ENCODE data around the gene SSU72.

SSU72 gene

GRCh38 chr1:1618396-1619068 lies 43.9 kb upstream of the SSU72 start:
- Histone ChIP-seq H3K27me3 (ENCODE audit: control insufficient read depth in 2 of 2, insufficient read depth in 2 of 2, low read length in 2 of 2) (no peaks in the 10 kb centered on the region), H3K4me3 (ENCODE audit: low read length in 2 of 2) (no peak overlapping the region), H3K9me3 (ENCODE audit: control insufficient read depth in 2 of 2, low read length in 2 of 2) (no peaks in the 10 kb centered on the region), H3K9ac (ENCODE audit: low read depth in 1 of 2, low read length in 2 of 2) (no peak overlapping the region), H3K36me3 (ENCODE audit: control insufficient read depth in 2 of 2, insufficient read depth in 2 of 2, low read length in 2 of 2) (peaks cover 4% of the 10 kb centered on the region in 2 donors), H3K27ac (ENCODE audit: low read depth in 2 of 2, low read length in 2 of 2) (no peak overlapping the region), H3K4me1 (ENCODE audit: control insufficient read depth in 2 of 2, insufficient read depth in 2 of 2, low read length in 2 of 2) (peaks cover 21% of the 10 kb centered on the region in 2 donors)

DNA sequence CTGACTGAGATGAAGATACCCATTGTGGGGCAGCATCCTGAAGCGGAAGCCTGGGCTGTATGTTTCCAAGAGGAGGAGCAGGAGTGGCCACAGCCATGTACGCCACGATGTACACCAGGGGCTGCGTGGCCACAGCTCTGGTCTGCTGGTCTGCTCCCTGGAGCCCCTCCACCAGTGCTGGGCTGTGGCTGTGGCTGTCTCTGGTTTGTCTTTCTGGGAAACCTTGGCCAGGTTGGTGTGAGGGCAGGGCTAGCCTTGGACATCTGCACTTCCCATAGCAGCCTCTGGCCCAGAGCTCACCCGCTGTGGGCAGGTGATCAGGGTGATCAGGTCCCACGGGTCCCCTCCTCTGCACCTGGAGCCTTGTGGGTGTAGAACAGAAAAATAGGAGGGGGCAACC lies 43.3 kb upstream of the SSU72 start:
- Histone ChIP-seq H3K4me1 (ENCODE audit: control insufficient read depth in 2 of 2, insufficient read depth in 2 of 2, low read length in 2 of 2) (peaks cover 21 to 23% of the 10 kb centered on the region in 2 donors), H3K4me3 (ENCODE audit: low read length in 2 of 2) (no peak overlapping the region), H3K27me3 (ENCODE audit: control insufficient read depth in 2 of 2, insufficient read depth in 2 of 2, low read length in 2 of 2) (no peaks in the 10 kb centered on the region), H3K9ac (ENCODE audit: low read depth in 1 of 2, low read length in 2 of 2) (no peak overlapping the region), H3K9me3 (ENCODE audit: control insufficient read depth in 2 of 2, low read length in 2 of 2) (no peaks in the 10 kb centered on the region), H3K27ac (ENCODE audit: low read depth in 2 of 2, low read length in 2 of 2) (no peak overlapping the region), H3K36me3 (ENCODE audit: control insufficient read depth in 2 of 2, insufficient read depth in 2 of 2, low read length in 2 of 2) (peaks cover 4% of the 10 kb centered on the region in 2 donors)

DNA sequence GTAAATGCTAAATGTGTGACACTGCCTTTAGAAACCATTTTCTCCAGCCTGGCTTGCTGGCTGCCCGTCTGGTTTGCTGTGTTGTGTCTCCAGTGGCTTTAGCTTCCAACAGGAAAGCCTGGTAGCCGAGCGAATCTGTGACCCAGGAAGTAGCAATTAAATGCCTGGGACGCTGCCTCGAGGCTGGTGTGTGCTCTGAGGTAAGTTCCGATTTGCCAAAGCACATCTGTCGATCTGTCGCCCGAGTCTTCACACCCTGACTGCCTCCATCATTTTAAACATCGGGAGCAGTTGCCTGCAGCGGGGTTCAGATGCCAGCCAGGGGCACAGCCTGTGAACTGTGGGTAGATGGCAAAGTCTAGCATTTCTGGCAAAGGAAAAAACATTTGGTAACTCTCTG lies 42.9 kb upstream of the SSU72 start:
- Histone ChIP-seq H3K4me3 (ENCODE audit: low read length in 2 of 2) (no peak overlapping the region), H3K4me1 (ENCODE audit: control insufficient read depth in 2 of 2, insufficient read depth in 2 of 2, low read length in 2 of 2) (peaks cover 21 to 23% of the 10 kb centered on the region in 2 donors), H3K9ac (ENCODE audit: low read depth in 1 of 2, low read length in 2 of 2) (no peak overlapping the region)

GRCh38 chr1:1616838-1617237 lies 42.2 kb upstream of the SSU72 start:
- Histone ChIP-seq H3K4me1 (ENCODE audit: control insufficient read depth in 2 of 2, insufficient read depth in 2 of 2, low read length in 2 of 2) (peaks cover 21 to 23% of the 10 kb centered on the region in 2 donors), H3K9ac (ENCODE audit: low read depth in 1 of 2, low read length in 2 of 2) (peak overlapping the region; percentile 68 to 100), H3K27ac (ENCODE audit: low read depth in 2 of 2, low read length in 2 of 2) (no peak overlapping the region), H3K36me3 (ENCODE audit: control insufficient read depth in 2 of 2, insufficient read depth in 2 of 2, low read length in 2 of 2) (peaks cover 4% of the 10 kb centered on the region in 2 donors), H3K27me3 (ENCODE audit: control insufficient read depth in 2 of 2, insufficient read depth in 2 of 2, low read length in 2 of 2) (no peaks in the 10 kb centered on the region), H3K4me3 (ENCODE audit: low read length in 2 of 2) (peak overlapping the region; percentile 85 to 99), H3K9me3 (ENCODE audit: control insufficient read depth in 2 of 2, low read length in 2 of 2) (no peaks in the 10 kb centered on the region)

More for the DNA sequence above, 42.9 kb upstream of the SSU72 start:
- Histone ChIP-seq H3K27me3 (ENCODE audit: control insufficient read depth in 2 of 2, insufficient read depth in 2 of 2, low read length in 2 of 2) (no peaks in the 10 kb centered on the region), H3K36me3 (ENCODE audit: control insufficient read depth in 2 of 2, insufficient read depth in 2 of 2, low read length in 2 of 2) (peaks cover 4% of the 10 kb centered on the region in 2 donors), H3K27ac (ENCODE audit: low read depth in 2 of 2, low read length in 2 of 2) (no peak overlapping the region), H3K9me3 (ENCODE audit: control insufficient read depth in 2 of 2, low read length in 2 of 2) (no peaks in the 10 kb centered on the region)

GRCh38 chr1:1616045-1616790 lies 41.6 kb upstream of the SSU72 start:
- peaks cover 4% of the 10 kb centered on the region in 2 donors for H3K36me3 ChIP-seq (ENCODE audit: control insufficient read depth in 2 of 2, insufficient read depth in 2 of 2, low read length in 2 of 2)
- H3K4me1 ChIP-seq (ENCODE audit: control insufficient read depth in 2 of 2, insufficient read depth in 2 of 2, low read length in 2 of 2): peaks cover 21 to 23% of the 10 kb centered on the region in 2 donors
- no peaks in the 10 kb centered on the region for H3K9me3 ChIP-seq (ENCODE audit: control insufficient read depth in 2 of 2, low read length in 2 of 2)
- peak overlapping the region; percentile 94 to 100 for H3K9ac ChIP-seq (ENCODE audit: low read depth in 1 of 2, low read length in 2 of 2)
- peak overlapping the region; percentile 85 to 99 for H3K4me3 ChIP-seq (ENCODE audit: low read length in 2 of 2)
- H3K27me3 ChIP-seq (ENCODE audit: control insufficient read depth in 2 of 2, insufficient read depth in 2 of 2, low read length in 2 of 2): no peaks in the 10 kb centered on the region
- peak overlapping the region; percentile 100 for H3K27ac ChIP-seq (ENCODE audit: low read depth in 2 of 2, low read length in 2 of 2)

DNA sequence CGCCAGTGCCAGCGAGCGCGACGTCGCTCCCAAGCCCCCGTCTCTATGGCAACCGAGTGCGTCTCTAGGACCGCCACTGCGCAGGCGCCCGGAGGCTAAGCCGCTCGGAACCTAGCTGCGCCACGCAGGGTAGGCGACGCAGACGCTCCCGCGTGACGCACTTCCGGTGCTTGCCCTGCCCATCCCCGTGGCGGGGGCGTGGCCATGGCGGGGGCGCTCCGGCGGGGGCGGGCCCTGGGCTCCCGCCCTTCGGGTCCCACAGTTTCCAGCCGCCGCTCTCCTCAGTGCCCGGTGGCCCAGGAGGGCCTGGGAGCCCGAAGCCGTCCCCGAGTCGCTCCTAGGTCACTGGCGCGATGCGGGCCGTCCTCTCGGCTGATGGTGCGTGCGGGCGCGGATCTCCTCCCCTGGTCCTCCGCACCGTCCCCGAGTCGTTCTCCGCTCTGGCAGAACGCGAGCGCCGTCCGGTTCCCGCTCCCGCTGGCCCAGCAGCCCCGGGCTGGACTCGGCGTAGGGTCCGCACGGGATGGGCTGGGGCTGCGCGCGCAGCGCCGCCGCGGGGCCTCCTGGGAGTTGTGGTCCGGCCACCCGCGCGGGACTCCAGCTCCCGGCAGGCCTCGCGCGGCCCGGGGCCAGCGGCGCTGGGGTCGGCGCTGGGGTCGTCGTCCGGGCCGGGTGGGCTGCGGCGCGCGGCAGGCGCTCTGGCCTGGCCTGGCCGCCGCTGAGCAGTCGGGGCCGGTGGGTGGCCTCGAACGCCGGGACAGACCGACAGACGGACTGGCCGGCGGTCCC lies 40.8 kb upstream of the SSU72 start, which contains the start of gene MIB2:
Gene MIB2 (plus strand): TSS at position 245 of the 789 bp plus-strand sequence. CDS start 7,953 bp downstream, outside the sequence.
- H3K36me3 ChIP-seq (ENCODE audit: control insufficient read depth in 2 of 2, insufficient read depth in 2 of 2, low read length in 2 of 2): peaks cover 4% of the 10 kb centered on the region in 2 donors
- no peaks in the 10 kb centered on the region for H3K27me3 ChIP-seq (ENCODE audit: control insufficient read depth in 2 of 2, insufficient read depth in 2 of 2, low read length in 2 of 2)
- peak within 1 kb of the TSS; percentile 94 to 100 for H3K9ac ChIP-seq (ENCODE audit: low read depth in 1 of 2, low read length in 2 of 2)
- H3K4me3 ChIP-seq (ENCODE audit: low read length in 2 of 2): peak within 1 kb of the TSS; percentile 85 to 99
- peak within 1 kb of the TSS; percentile 100 for H3K27ac ChIP-seq (ENCODE audit: low read depth in 2 of 2, low read length in 2 of 2)
- H3K9me3 ChIP-seq (ENCODE audit: control insufficient read depth in 2 of 2, low read length in 2 of 2): no peaks in the 10 kb centered on the region
- H3K4me1 ChIP-seq (ENCODE audit: control insufficient read depth in 2 of 2, insufficient read depth in 2 of 2, low read length in 2 of 2): peaks cover 21 to 23% of the 10 kb centered on the region in 2 donors

DNA sequence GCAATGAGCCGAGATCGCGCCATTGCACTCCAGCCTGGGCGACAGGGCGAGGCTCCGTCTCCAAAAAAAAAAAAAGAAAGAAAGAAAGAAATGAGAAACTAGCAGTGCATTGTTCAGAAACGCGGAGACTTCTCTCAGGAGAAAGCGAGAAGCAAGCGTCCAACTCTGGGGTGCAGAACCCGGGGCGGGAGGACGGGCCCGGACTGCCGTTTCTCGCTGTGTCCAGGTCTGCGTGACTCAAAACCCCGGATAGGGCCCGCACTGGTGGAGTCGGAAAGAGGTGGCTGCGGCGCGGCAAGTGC lies 40.2 kb upstream of the SSU72 start:
- Histone ChIP-seq H3K9me3 (ENCODE audit: control insufficient read depth in 2 of 2, low read length in 2 of 2) (no peaks in the 10 kb centered on the region), H3K4me3 (ENCODE audit: low read length in 2 of 2) (peak overlapping the region; percentile 85 to 99), H3K9ac (ENCODE audit: low read depth in 1 of 2, low read length in 2 of 2) (peak overlapping the region; percentile 44 to 100), H3K27ac (ENCODE audit: low read depth in 2 of 2, low read length in 2 of 2) (peak overlapping the region; percentile 100), H3K36me3 (ENCODE audit: control insufficient read depth in 2 of 2, insufficient read depth in 2 of 2, low read length in 2 of 2) (peaks cover 4% of the 10 kb centered on the region in 2 donors), H3K4me1 (ENCODE audit: control insufficient read depth in 2 of 2, insufficient read depth in 2 of 2, low read length in 2 of 2) (peaks cover 21 to 23% of the 10 kb centered on the region in 2 donors), H3K27me3 (ENCODE audit: control insufficient read depth in 2 of 2, insufficient read depth in 2 of 2, low read length in 2 of 2) (no peaks in the 10 kb centered on the region)

DNA sequence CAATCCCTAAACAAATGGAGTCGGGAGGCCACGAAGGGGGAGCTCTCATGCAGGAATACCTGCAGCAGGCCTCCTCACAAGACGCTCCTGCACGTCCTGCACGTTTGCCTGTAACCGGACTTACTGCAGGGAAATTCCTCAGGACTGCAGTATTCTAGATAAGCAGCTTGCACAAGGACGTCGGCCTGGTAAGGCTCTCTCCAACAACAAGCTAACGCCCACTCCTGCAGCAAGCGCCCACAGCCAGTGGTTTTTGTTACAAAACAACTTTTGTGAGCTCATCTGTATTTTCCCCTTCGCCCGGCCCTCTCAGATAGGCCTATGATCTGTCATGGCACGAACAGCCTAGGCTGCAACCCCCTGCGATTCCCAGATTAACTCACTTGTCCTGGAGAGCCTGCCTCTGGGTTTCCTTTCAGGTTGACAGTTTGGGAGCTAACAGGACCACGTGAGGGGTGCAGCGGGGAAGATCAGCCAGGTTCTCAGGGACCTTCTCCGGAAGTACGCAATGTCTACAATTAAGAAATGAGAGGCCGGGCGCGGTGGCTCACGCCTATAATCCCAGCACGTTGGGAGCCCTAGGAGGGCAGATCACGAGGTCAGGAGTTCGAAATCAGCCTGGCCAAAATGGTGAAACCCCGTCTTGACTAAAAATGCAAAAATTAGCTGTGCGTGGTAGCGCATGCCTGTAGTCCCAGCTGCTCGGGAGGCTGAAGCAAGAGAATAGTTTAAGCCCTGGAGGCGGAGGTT lies 39.7 kb upstream of the SSU72 start:
- Histone ChIP-seq H3K9me3 (ENCODE audit: control insufficient read depth in 2 of 2, low read length in 2 of 2) (no peaks in the 10 kb centered on the region), H3K4me1 (ENCODE audit: control insufficient read depth in 2 of 2, insufficient read depth in 2 of 2, low read length in 2 of 2) (peaks cover 21 to 23% of the 10 kb centered on the region in 2 donors), H3K27me3 (ENCODE audit: control insufficient read depth in 2 of 2, insufficient read depth in 2 of 2, low read length in 2 of 2) (no peaks in the 10 kb centered on the region), H3K27ac (ENCODE audit: low read depth in 2 of 2, low read length in 2 of 2) (peak overlapping the region in 1 of 2 donors; percentile 100), H3K9ac (ENCODE audit: low read depth in 1 of 2, low read length in 2 of 2) (peak overlapping the region; percentile 47 to 100), H3K36me3 (ENCODE audit: control insufficient read depth in 2 of 2, insufficient read depth in 2 of 2, low read length in 2 of 2) (peaks cover 4% of the 10 kb centered on the region in 2 donors), H3K4me3 (ENCODE audit: low read length in 2 of 2) (peak overlapping the region; percentile 85 to 99)

DNA sequence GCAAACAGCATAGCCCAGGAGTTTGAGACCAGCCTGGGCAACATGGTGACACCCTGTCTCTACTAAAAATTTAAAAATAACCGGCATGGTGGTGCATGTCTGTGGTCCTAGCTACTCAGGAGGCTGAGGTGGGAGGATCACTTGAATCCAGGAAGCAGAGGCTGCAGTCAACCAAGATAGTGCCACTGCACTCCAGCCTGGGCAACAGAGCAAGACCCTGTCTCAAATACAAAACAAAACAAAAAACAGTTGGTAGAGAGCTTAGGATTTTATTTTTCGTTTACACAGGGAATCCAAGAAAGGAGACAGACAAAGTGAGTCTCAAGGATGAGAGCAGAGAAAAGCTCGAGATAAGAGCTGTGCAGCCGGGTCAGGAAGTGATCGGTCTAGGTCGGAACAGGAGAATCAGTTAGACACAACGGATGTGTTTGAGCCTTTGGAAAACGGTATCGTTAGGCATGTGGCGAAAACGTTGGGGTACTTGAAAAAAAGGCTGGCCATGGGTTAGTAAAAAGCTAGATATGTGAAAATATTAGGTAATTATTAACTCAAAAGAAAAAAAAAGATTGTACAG lies 38.9 kb upstream of the SSU72 start:
- peaks cover 21 to 23% of the 10 kb centered on the region in 2 donors for H3K4me1 ChIP-seq (ENCODE audit: control insufficient read depth in 2 of 2, insufficient read depth in 2 of 2, low read length in 2 of 2)
- H3K4me3 ChIP-seq (ENCODE audit: low read length in 2 of 2): peak overlapping the region; percentile 85 to 99
- H3K9ac ChIP-seq (ENCODE audit: low read depth in 1 of 2, low read length in 2 of 2): no peak overlapping the region
- no peaks in the 10 kb centered on the region for H3K9me3 ChIP-seq (ENCODE audit: control insufficient read depth in 2 of 2, low read length in 2 of 2)
- peaks cover 4% of the 10 kb centered on the region in 2 donors for H3K36me3 ChIP-seq (ENCODE audit: control insufficient read depth in 2 of 2, insufficient read depth in 2 of 2, low read length in 2 of 2)
- H3K27ac ChIP-seq (ENCODE audit: low read depth in 2 of 2, low read length in 2 of 2): peak overlapping the region in 1 of 2 donors; percentile 100
- H3K27me3 ChIP-seq (ENCODE audit: control insufficient read depth in 2 of 2, insufficient read depth in 2 of 2, low read length in 2 of 2): no peaks in the 10 kb centered on the region
